A549 (cell line): Measurements from ENCODE around the gene CLMN. TPM values are rescaled to one million over a fixed set of nuclear protein-coding genes. Genes with fewer than 3 reads are reported as not detected.

Experiments used
- ATAC-seq, 2 experiments: fragments of 200-7000 bp in 1 of 2; fragments of >200 bp in 1 of 2; cut with Nextera tagmentation in 1 of 2; cut with Tn5 transposase in 1 of 2; 3 replicates each; pipeline versions ENCODE4 v1.8.0 to v1.9.1; 2018 to 2020; ENCODE audit warnings: mild to moderate bottlenecking in 1 of 2, moderate library complexity in 1 of 2
- CTCF ChIA-PET: fragments of 300-600 bp; sonication (Branson Sonifier 250); formaldehyde crosslinking; extraction: SDS; loops from one replicate; lab custom pipeline; 2021; ENCODE audit warnings: antibody characterized with exemption, inconsistent platforms; lab: Yijun Ruan, JAX
- POLR2A ChIA-PET: fragments of 350-600 bp; formaldehyde crosslinking; extraction: SDS; loops from one replicate; lab custom pipeline; 2021; ENCODE audit warnings: antibody characterized with exemption, inconsistent platforms; lab: Yijun Ruan, JAX
- DNase-seq, 2 experiments: peaks; one replicate each; pipeline versions ENCODE4 v3.0.0 to v3.0.0-alpha.2; 2011 to 2016; ENCODE audit warnings: low read depth in 1 of 2, low spot score in 1 of 2
- FAIRE-seq: peaks from 2 replicates; lab custom pipeline; 2011; peaks lifted over from hg19 to GRCh38; lab: Jason Lieb, UNC
- H3K27ac ChIP-seq, 2 experiments: fragments of >200 bp; sonication (Bioruptor Twin); formaldehyde crosslinking; 3 replicates each; pipeline ENCODE4 v1.5.1; 2016 to 2017
- H3K4me1 ChIP-seq: fragments of >200 bp; sonication (Bioruptor Twin); formaldehyde crosslinking; 3 replicates; pipeline ENCODE4 v1.6.1; 2016
- H3K4me2 ChIP-seq: fragments of >200 bp; sonication (Bioruptor Twin); formaldehyde crosslinking; 3 replicates; pipeline ENCODE4 v1.6.1; 2016
- H3K4me3 ChIP-seq: fragments of >200 bp; sonication (Bioruptor Twin); formaldehyde crosslinking; 3 replicates; pipeline ENCODE4 v1.5.1; 2016
- H3K9me3 ChIP-seq: fragments of >200 bp; sonication (Bioruptor Twin); formaldehyde crosslinking; 3 replicates; pipeline ENCODE4 v1.6.1; 2016
- BHLHE40 ChIP-seq: IDR thresholded peaks from 2 replicates; pipeline ENCODE4 v1.6.1; 2012; ENCODE audit warnings: low read depth, low read length, inconsistent platforms
- CBX8 ChIP-seq: fragments of 200-600 bp; sonication (generic); IDR thresholded peaks from 2 replicates; pipeline ENCODE4 v1.6.1; 2016
- CTCF ChIP-seq: fragments of >200 bp; sonication (Bioruptor Twin); formaldehyde crosslinking; IDR thresholded peaks from 3 replicates; pipeline ENCODE4 v1.5.1; 2016
- EP300 ChIP-seq, 2 experiments: fragments of >200 bp; sonication (Bioruptor Twin); formaldehyde crosslinking; IDR thresholded peaks; 2 replicates in 1 of 2; 3 replicates in 1 of 2; pipeline ENCODE4 v1.6.1; 2016 to 2017
- ESRRA ChIP-seq: fragments of 150-350 bp; IDR thresholded peaks from 2 replicates; pipeline ENCODE4 v1.6.1; 2014; ENCODE audit warnings: mild to moderate bottlenecking, low read length, borderline replicate concordance
- MAZ ChIP-seq: fragments of 150-350 bp; IDR thresholded peaks from 2 replicates; pipeline ENCODE4 v1.6.1; 2014; ENCODE audit warnings: antibody characterized with exemption, low read depth, low read length, borderline replicate concordance
- POLR2A ChIP-seq: IDR thresholded peaks from 2 replicates; pipeline ENCODE4 v1.6.1; 2012; ENCODE audit warnings: mild to moderate bottlenecking, low read length
- POLR2AphosphoS2 ChIP-seq: conservative IDR thresholded peaks from 2 replicates; pipeline ENCODE4 v1.6.1; 2012; ENCODE audit warnings: low read length, improper control_type of control experiment, inconsistent platforms
- REST ChIP-seq: fragments of 200-600 bp; sonication (generic); IDR thresholded peaks from 2 replicates; pipeline ENCODE4 v1.6.1; 2016; ENCODE audit warnings: antibody characterized with exemption, mild to moderate bottlenecking, moderate library complexity
- RNF2 ChIP-seq: fragments of 200-600 bp; sonication (generic); IDR thresholded peaks from 2 replicates; pipeline ENCODE4 v1.6.1; 2016; ENCODE audit warnings: low read depth, mild to moderate bottlenecking, antibody characterized with exemption, moderate library complexity, borderline replicate concordance
- SMC3 ChIP-seq: fragments of >200 bp; sonication (Bioruptor Twin); formaldehyde crosslinking; IDR thresholded peaks from 3 replicates; pipeline ENCODE4 v1.6.1; 2018; ENCODE audit warnings: inconsistent platforms
- WGBS: methylation state at CpG from one replicate; pipeline ENCODE4 v1.1.6; 2017; ENCODE audit errors: missing lambda C conversion rate; 5-methylcytosine and 5-hydroxymethylcytosine counted together
- polyA plus RNA-seq, 4 experiments: library from polyadenylated mRNA; depleted of rRNA in 3 of 4; stranded (reverse); fragments of >200 nt; fragmentation: RNase III in 1 of 4; extraction: RNeasy Plus Mini Kit Qiagen cat#74134 plus additional on column Dnase treatment in 1 of 4; gene quantifications; 2 replicates in 3 of 4; 3 replicates in 1 of 4; pipeline ENCODE4 v1.2.3, GENCODE V29; 2011 to 2017
- TF ChIP-seq, protein P1 (sequence below): fragments of 450-650 bp; IDR thresholded peaks from 2 replicates; pipeline ENCODE4 v1.6.1; 2014; ENCODE audit warnings: antibody characterized with exemption
- TF ChIP-seq, protein P2 (sequence below): fragments of 250-450 bp; sonication (Bioruptor Pico); IDR thresholded peaks from 2 replicates; pipeline ENCODE4 v1.5.0; 2021; ENCODE audit warnings: mild to moderate bottlenecking, moderate library complexity, borderline replicate concordance
- TF ChIP-seq, protein P3 (sequence below): fragments of >200 bp; sonication (Bioruptor Twin); formaldehyde crosslinking; IDR thresholded peaks from 3 replicates; pipeline ENCODE4 v1.6.1; 2016

The CLMN gene
- polyA plus RNA-seq, 2 of the 4 experiments (the other 2 are of a cell fraction): 2.9 to 10.6 TPM

- ChIA-PET CTCF (no interaction called here), POLR2A (no interaction called here)
- no peak overlapping the region for H3K4me2 ChIP-seq
- WGBS: 97% methylated on average over 7 of the region's 7 CpGs
- FAIRE-seq (no peak), DNase-seq (no peak), ATAC-seq (no peak)
- no peak overlapping the region for H3K27ac ChIP-seq
- H3K4me1 ChIP-seq: peaks cover 21% of the 10 kb centered on the region
- H3K9me3 ChIP-seq: peaks cover 13% of the 10 kb centered on the region
- TF ChIP-seq CTCF: no peak
- no peak for TF ChIP-seq CBX8
- TF ChIP-seq EP300 (IDR thresholded peaks at IDR 0.05): no peak
- TF ChIP-seq ESRRA: no peak
- H3K4me3 ChIP-seq: no peak overlapping the region
Observed at GRCh38 chr14:95147597-95147996, 172.1 kb downstream of the CLMN start.

GRCh38 chr14:95146079-95146771 is 173.5 kb downstream of the CLMN start:
- Histone ChIP-seq H3K27ac (no peak overlapping the region), H3K4me1 (peaks cover 20% of the 10 kb centered on the region), H3K9me3 (peaks cover 13% of the 10 kb centered on the region), H3K4me2 (no peak overlapping the region), H3K4me3 (no peak overlapping the region)
- TF ChIP-seq MAZ: no peak
- no peak for TF ChIP-seq BHLHE40
- TF ChIP-seq, protein P1, sequence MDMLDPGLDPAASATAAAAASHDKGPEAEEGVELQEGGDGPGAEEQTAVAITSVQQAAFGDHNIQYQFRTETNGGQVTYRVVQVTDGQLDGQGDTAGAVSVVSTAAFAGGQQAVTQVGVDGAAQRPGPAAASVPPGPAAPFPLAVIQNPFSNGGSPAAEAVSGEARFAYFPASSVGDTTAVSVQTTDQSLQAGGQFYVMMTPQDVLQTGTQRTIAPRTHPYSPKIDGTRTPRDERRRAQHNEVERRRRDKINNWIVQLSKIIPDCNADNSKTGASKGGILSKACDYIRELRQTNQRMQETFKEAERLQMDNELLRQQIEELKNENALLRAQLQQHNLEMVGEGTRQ: no peak
- TF ChIP-seq SMC3: no peak
- TF ChIP-seq, protein P2, sequence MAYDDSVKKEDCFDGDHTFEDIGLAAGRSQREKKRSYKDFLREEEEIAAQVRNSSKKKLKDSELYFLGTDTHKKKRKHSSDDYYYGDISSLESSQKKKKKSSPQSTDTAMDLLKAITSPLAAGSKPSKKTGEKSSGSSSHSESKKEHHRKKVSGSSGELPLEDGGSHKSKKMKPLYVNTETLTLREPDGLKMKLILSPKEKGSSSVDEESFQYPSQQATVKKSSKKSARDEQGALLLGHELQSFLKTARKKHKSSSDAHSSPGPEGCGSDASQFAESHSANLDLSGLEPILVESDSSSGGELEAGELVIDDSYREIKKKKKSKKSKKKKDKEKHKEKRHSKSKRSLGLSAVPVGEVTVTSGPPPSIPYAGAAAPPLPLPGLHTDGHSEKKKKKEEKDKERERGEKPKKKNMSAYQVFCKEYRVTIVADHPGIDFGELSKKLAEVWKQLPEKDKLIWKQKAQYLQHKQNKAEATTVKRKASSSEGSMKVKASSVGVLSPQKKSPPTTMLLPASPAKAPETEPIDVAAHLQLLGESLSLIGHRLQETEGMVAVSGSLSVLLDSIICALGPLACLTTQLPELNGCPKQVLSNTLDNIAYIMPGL: no peak
- TF ChIP-seq POLR2AphosphoS2: no peak
- TF ChIP-seq RNF2: no peak
- TF ChIP-seq, protein P3, sequence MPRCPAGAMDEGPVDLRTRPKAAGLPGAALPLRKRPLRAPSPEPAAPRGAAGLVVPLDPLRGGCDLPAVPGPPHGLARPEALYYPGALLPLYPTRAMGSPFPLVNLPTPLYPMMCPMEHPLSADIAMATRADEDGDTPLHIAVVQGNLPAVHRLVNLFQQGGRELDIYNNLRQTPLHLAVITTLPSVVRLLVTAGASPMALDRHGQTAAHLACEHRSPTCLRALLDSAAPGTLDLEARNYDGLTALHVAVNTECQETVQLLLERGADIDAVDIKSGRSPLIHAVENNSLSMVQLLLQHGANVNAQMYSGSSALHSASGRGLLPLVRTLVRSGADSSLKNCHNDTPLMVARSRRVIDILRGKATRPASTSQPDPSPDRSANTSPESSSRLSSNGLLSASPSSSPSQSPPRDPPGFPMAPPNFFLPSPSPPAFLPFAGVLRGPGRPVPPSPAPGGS: no peak
- TF ChIP-seq REST: no peak
- no peak for TF ChIP-seq POLR2A
- ChIA-PET CTCF (interaction anchor here (0.6 kb wide), 1 partner anchor 14 kb away, joined by 3 read pairs; no protein-coding TSS in a partner anchor), POLR2A (no interaction called here)
- no peak for DNase-seq
- no peak for ATAC-seq
- FAIRE-seq: no peak
- 85% methylated on average over 10 of the region's 10 CpGs for WGBS
